Cardiac fibroblast (primary cell): ENCODE data around the gene OSTC.
A peak's percentile ranks its signal among the peaks of the same experiment; 100 is the strongest.

Source experiments
- DNase-seq, 2 donors: peaks; one replicate each; pipeline versions ENCODE4 v3.0.0 to v3.0.0-alpha.2; 2010; ENCODE audit warnings: low read depth in 2 of 2
- H3K4me3 ChIP-seq, 2 donors: replicated peaks in 1 of 2; 1 replicate in 1 of 2; 2 replicates in 1 of 2; pipeline ENCODE4 v1.5.1; 2011; ENCODE audit warnings: low read depth in 2 of 2, low read length in 2 of 2, mild to moderate bottlenecking in 2 of 2, moderate library complexity in 1 of 2
- TF ChIP-seq, protein P1 (sequence below): IDR thresholded peaks from one replicate; pipeline ENCODE4 v1.5.1; 2011; ENCODE audit warnings: low read depth, mild to moderate bottlenecking, low read length, inconsistent platforms

OSTC gene

DNA sequence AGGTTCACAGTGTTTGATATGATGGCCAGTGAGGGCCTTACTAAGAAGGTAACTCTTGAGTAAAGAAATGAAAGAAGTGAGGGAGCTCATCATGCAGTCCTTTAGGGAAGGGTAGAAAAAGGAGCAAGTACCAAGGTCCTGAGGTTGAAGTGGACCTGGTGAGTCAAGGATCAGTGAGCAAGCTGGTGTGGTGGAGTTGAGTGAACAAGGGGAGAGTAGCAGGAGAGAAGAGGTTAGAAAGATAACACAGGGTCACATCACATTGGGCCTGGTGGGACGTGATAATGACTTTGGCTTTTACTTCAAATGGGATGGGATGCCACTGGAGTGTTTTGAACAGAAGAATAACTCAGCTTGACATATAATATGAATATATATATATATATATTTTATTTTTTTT, 44.7 kb downstream of the OSTC start:
- no peak for DNase-seq
- H3K4me3 ChIP-seq = no peak overlapping the region
- TF ChIP-seq, protein P1, sequence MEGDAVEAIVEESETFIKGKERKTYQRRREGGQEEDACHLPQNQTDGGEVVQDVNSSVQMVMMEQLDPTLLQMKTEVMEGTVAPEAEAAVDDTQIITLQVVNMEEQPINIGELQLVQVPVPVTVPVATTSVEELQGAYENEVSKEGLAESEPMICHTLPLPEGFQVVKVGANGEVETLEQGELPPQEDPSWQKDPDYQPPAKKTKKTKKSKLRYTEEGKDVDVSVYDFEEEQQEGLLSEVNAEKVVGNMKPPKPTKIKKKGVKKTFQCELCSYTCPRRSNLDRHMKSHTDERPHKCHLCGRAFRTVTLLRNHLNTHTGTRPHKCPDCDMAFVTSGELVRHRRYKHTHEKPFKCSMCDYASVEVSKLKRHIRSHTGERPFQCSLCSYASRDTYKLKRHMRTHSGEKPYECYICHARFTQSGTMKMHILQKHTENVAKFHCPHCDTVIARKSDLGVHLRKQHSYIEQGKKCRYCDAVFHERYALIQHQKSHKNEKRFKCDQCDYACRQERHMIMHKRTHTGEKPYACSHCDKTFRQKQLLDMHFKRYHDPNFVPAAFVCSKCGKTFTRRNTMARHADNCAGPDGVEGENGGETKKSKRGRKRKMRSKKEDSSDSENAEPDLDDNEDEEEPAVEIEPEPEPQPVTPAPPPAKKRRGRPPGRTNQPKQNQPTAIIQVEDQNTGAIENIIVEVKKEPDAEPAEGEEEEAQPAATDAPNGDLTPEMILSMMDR = no peak

DNA sequence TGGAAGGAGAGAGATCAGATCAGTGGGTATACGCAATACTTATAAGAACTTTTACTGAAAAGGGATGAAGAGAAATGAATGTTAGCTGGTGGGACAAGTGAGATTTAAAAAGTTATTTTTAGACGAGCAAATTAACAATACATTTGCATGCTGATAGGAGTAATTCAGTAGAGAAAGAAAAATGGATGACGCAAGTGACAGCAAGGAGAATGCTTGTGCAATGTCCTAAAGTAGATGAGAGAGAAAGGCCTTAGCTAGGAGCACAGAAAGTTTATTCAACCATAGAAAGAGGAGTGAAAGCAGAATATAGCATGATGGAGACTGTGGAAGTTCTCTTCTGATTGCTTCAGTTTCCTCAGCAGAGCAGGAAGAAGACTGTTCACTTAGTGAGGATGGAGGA, 45.8 kb downstream of the OSTC start:
- TF ChIP-seq, protein P1 = no peak
- DNase-seq = no peak
- H3K4me3 ChIP-seq = no peak overlapping the region

DNA sequence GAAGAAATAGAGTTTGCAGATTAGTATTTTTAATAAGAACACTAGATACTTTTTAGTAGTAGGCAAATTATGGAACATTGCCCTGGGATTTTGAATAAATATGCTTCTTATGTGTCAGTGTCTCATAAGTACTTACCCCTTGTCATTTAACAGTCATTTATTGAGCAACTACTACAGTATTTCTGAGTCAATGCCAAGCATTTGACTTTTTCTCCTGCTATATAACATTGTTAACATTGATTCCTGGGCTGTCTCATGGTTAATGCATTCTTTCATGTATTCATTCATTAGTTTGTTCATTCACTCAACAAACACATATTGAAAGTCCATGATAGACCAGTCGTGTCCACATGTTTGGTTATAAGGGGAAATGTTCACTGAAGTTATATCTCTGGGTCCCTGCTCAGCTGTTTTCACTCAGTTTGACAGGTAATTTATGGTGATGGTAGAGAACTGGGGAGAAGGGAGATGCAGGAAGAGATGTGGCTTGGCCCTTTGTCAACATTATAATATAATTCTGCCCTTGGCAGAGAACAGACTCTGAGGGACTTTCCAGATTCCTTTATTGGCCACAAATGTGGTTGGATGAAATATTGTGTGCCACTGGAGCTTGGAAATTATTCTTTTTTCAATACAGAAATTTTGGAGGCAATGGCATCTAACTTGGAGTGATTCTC, 49.8 kb downstream of the OSTC start:
- DNase-seq = peak; percentile 52 to 66
- H3K4me3 ChIP-seq = no peak overlapping the region
- TF ChIP-seq, protein P1 = no peak

DNA sequence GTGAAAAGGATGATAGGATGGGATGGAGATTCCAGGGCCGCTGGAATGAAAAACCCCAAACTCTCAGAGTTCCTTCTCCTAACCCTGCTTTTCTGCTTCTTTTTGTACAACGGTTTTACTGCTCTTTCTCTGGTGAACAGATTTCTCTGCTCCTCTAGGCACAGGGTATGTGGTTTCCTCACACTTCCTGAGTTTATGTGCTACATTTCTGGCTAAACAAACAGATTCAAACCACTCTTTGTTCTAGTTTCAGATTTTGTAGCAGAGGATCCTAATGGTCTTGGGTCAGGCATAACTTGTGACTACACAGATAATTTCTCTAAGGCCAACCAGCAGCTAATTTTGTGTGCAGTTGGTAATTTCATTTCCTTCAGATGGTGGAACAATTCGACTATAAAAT, 52.6 kb downstream of the OSTC start:
- no peak for DNase-seq
- no peak overlapping the region for H3K4me3 ChIP-seq
- TF ChIP-seq, protein P1 = no peak

DNA sequence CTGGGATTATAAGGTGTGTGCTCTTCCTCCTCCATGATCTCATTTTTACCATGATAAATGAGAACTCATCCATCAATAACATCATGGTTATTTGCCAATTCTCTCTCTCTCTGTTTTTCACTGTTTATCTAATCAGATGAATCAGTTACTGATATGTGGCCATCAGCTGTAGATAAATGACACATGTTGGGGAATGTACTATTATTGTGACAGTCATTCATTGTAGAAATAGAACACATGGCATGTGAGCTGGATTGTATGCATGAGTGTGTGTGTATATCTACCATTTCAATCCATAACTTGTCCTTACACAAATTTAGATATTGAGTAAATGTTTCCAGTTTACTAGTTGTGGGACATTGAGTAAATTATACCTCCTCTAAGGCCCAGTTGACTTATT, 53.0 kb downstream of the OSTC start:
- no peak for DNase-seq
- TF ChIP-seq, protein P1 = no peak
- H3K4me3 ChIP-seq = no peak overlapping the region

DNA sequence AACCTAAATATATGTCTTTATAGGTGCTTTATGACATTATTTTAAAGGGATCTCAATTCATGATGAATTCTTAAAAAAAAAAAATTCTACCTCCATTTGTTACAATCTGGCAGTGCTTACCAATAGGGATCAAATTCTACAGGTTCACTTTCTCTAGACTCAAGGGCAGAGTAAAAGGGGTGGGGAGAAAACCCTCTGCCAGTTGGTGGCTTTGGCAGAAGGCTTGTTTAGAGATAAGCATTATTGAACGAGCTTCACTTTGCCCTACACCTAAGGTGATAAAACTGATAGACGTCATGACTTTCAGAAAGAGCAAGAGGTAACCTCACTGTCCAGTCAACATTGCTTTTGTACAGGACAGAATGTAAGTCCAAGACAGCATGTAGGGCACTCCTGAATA, 53.6 kb downstream of the OSTC start:
- TF ChIP-seq, protein P1 = no peak
- no peak overlapping the region for H3K4me3 ChIP-seq
- no peak for DNase-seq

DNA sequence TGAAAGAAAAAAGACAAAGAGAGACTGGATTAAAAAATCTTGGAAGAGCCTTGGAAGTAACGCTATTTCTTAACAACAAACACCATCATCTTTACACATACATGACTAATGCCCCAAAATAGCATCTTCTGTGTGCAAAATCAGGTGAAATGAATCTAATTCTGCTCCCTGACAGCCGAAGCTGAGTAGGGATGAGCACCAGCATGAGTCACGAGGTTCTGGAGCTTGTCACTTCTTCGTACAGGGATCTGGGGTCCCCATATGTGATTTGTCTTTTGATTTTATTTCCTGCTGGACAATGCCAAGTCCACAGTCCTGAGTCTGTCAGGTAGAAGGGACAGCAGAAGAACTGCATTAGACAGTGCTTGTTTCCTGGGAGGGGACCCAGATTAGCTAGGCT, 55.9 kb downstream of the OSTC start:
- DNase-seq = no peak
- H3K4me3 ChIP-seq = no peak overlapping the region
- TF ChIP-seq, protein P1 = no peak
